ENCODE data around the gene SLC12A5. TPM values are rescaled to one million over a fixed set of nuclear protein-coding genes. Genes with fewer than 3 reads are reported as not detected.

The SLC12A5 gene
- total RNA-seq, 1 donor from 2014 or later: 8.8 TPM

DNA sequence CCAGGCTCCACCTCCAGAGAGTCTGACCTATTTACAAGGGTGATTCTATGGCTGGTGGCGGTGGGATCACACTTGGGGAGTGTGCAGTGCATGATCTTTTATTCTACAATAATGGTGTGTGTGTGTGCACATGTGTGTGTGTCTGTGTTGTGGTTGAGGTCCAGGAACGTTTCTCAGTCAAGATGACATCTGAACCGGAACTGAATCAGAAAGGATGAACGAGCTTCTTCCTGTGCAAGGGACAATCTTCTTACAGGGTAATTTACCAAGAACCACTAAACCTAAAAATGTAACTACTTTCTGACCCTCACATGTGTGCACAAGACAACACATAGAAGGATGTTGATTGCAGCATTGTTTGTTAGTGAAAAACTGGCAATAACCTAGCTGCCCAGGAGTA is 11.7 kb upstream of the SLC12A5 start:
- DNase-seq (ENCODE audit: low spot score): no peak
- peaks cover 13% of the 10 kb centered on the region for H3K4me1 Mint-ChIP-seq (ENCODE audit: unreplicated experiment)
- H3K36me3 Mint-ChIP-seq (ENCODE audit: low read depth, unreplicated experiment): peaks cover 6% of the 10 kb centered on the region
- TF ChIP-seq, protein P1, sequence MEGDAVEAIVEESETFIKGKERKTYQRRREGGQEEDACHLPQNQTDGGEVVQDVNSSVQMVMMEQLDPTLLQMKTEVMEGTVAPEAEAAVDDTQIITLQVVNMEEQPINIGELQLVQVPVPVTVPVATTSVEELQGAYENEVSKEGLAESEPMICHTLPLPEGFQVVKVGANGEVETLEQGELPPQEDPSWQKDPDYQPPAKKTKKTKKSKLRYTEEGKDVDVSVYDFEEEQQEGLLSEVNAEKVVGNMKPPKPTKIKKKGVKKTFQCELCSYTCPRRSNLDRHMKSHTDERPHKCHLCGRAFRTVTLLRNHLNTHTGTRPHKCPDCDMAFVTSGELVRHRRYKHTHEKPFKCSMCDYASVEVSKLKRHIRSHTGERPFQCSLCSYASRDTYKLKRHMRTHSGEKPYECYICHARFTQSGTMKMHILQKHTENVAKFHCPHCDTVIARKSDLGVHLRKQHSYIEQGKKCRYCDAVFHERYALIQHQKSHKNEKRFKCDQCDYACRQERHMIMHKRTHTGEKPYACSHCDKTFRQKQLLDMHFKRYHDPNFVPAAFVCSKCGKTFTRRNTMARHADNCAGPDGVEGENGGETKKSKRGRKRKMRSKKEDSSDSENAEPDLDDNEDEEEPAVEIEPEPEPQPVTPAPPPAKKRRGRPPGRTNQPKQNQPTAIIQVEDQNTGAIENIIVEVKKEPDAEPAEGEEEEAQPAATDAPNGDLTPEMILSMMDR (IDR thresholded peaks at IDR 0.05; ENCODE audit: unreplicated experiment): no peak
- no peak overlapping the region for H3K27ac Mint-ChIP-seq (ENCODE audit: unreplicated experiment)
- H3K27me3 Mint-ChIP-seq (ENCODE audit: unreplicated experiment): peaks cover 10% of the 10 kb centered on the region
- no peaks in the 10 kb centered on the region for H3K9me3 Mint-ChIP-seq (ENCODE audit: unreplicated experiment)
- H3K4me3 Mint-ChIP-seq (ENCODE audit: unreplicated experiment): no peak overlapping the region

DNA sequence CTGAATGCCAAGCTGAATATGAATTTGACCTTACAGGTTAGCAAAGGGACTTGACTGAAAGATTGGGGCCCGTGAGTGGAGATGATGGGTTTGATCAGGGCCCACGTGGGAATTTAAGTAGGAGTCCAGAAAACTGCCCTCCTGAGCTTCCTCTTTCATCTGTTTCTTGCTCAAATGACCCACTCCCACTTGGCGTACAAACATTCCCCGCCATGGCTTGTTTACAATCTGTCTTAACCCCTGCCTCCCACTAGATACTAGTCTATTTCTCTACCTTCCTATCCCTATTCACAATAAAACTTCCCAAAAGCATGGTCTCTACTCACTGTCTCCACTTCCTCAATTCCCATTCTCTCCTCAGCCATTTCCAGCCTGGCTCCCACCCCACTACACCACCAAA is 10.9 kb upstream of the SLC12A5 start:
- H3K4me3 Mint-ChIP-seq (ENCODE audit: unreplicated experiment): peak overlapping the region; percentile 11
- peaks cover 6% of the 10 kb centered on the region for H3K36me3 Mint-ChIP-seq (ENCODE audit: low read depth, unreplicated experiment)
- TF ChIP-seq, protein P1 (IDR thresholded peaks at IDR 0.05; ENCODE audit: unreplicated experiment): no peak
- no peak for DNase-seq (ENCODE audit: low spot score)
- no peaks in the 10 kb centered on the region for H3K9me3 Mint-ChIP-seq (ENCODE audit: unreplicated experiment)
- H3K27ac Mint-ChIP-seq (ENCODE audit: unreplicated experiment): no peak overlapping the region
- H3K4me1 Mint-ChIP-seq (ENCODE audit: unreplicated experiment): peaks cover 13% of the 10 kb centered on the region
- H3K27me3 Mint-ChIP-seq (ENCODE audit: unreplicated experiment): peaks cover 10% of the 10 kb centered on the region

DNA sequence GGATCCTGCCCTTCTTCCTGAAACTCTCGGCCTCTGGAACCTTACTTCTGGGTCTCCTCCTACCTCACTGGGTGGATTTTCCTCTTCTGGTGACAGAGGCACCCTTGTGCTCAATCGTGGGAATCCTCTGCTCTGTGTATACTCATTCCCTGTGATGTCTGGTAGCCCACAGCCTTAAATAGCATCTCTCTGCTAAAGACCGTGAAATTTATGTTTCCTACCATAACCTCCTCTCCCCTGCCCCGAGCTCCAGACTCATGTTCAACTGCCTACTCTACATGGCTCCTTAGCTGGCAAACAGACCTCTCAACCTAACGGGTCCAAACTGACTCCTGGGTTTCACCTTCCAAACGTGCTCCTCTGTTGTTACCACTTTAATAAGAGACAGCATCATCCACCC is 10.4 kb upstream of the SLC12A5 start:
- DNase-seq (ENCODE audit: low spot score): no peak
- Mint-ChIP-seq H3K4me1 (ENCODE audit: unreplicated experiment) (peaks cover 13% of the 10 kb centered on the region), H3K27me3 (ENCODE audit: unreplicated experiment) (peaks cover 10% of the 10 kb centered on the region), H3K4me3 (ENCODE audit: unreplicated experiment) (peak overlapping the region; percentile 11), H3K9me3 (ENCODE audit: unreplicated experiment) (no peaks in the 10 kb centered on the region), H3K27ac (ENCODE audit: unreplicated experiment) (no peak overlapping the region), H3K36me3 (ENCODE audit: low read depth, unreplicated experiment) (peaks cover 6% of the 10 kb centered on the region)
- TF ChIP-seq, protein P1 (IDR thresholded peaks at IDR 0.05; ENCODE audit: unreplicated experiment): no peak

DNA sequence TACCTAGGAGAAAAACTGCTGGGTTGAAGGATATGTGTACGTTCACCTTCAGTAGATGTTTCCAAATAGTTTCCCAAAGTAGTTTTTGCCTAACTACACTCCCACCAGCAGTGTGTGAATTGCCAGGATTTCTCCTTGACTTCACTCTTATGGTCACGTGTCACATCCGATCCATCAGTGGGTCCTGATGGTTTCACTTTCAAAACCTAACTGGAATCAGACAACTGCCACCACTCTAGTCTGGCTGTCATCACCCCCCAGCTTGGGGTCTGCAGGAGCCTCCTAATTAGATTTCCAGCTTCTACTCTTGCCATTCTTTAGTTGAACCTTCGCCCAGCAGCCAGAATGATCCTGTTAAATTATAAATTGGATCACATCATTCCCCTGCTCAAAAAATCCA is 8.5 kb upstream of the SLC12A5 start:
- Mint-ChIP-seq H3K27ac (ENCODE audit: unreplicated experiment) (no peak overlapping the region), H3K36me3 (ENCODE audit: low read depth, unreplicated experiment) (no peaks in the 10 kb centered on the region)
- TF ChIP-seq, protein P1 (IDR thresholded peaks at IDR 0.05; ENCODE audit: unreplicated experiment): no peak

DNA sequence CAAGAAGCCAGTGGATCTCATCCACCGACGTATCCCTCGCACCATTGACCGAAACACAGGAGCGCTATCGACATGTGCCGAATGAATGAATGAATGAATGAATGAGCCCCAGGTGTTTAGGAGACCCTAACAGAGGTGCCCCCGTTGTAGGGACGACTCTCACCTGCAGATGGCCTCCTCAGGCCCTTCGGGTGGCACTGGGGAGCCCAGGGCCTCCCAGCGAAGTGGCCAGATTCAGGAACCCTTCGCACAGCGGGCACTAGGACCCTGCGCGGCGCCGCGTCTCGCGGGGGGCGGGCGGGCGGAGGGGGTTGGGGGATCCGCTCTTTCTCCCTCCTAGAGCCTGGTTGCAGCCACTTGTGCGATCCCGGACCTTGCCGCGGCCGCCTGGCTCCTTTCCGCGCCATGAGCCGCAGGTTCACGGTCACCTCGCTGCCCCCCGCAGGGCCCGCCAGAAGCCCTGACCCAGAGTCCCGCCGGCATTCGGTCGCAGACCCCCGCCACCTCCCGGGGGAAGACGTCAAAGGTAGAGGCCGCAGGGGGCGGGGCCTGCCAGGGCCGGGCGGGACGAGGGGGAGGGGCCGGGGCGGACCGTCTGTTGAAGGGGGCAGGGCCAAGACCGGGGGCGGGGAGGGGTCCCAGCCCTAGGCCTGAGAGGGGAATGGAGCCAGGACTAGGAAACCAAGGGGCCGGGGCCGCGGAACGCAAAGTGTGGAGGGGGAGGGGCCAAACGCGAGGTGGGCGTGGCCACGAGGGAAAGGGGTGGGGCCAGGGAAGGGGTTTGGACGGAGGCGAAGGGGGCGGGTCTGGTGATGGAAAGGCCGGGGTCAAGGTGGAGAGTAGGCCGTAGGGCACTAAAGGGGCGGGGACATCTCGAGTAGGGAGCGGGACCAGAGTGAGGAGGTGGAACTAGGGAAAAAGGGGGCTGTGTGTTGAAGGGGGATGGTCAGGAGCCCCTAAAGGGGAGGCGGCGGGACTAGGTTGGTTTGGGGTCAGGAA is 7.4 kb upstream of the SLC12A5 start:
- Mint-ChIP-seq H3K4me1 (ENCODE audit: unreplicated experiment) (peaks cover 9% of the 10 kb centered on the region), H3K4me3 (ENCODE audit: unreplicated experiment) (peak overlapping the region; percentile 90), H3K36me3 (ENCODE audit: low read depth, unreplicated experiment) (no peaks in the 10 kb centered on the region), H3K27ac (ENCODE audit: unreplicated experiment) (peak overlapping the region; percentile 48), H3K27me3 (ENCODE audit: unreplicated experiment) (peaks cover 19% of the 10 kb centered on the region), H3K9me3 (ENCODE audit: unreplicated experiment) (no peaks in the 10 kb centered on the region)
- DNase-seq (ENCODE audit: low spot score): peak; percentile 99
- TF ChIP-seq, protein P1 (IDR thresholded peaks at IDR 0.05; ENCODE audit: unreplicated experiment): no peak

More for the DNA sequence above, 8.5 kb upstream of the SLC12A5 start:
- Mint-ChIP-seq H3K4me3 (ENCODE audit: unreplicated experiment) (peak overlapping the region; percentile 76), H3K9me3 (ENCODE audit: unreplicated experiment) (no peaks in the 10 kb centered on the region), H3K4me1 (ENCODE audit: unreplicated experiment) (peaks cover 9% of the 10 kb centered on the region), H3K27me3 (ENCODE audit: unreplicated experiment) (peaks cover 16% of the 10 kb centered on the region)
- no peak for DNase-seq (ENCODE audit: low spot score)

All from endothelial cell (in vitro differentiated cells).